HUES6 (cell line): ENCODE measurements around the gene INPP5J.

ENCODE experiments used
- H3K27ac ChIP-seq: 2 replicates; pipeline ENCODE4 v1.7.0; 2013; ENCODE audit warnings: low read depth, mild to moderate bottlenecking, low read length, inconsistent platforms
- H3K27me3 ChIP-seq: 2 replicates; pipeline ENCODE4 v1.6.1; 2013; ENCODE audit warnings: low read length; ENCODE audit not compliant: control insufficient read depth, insufficient read depth
- H3K36me3 ChIP-seq: 2 replicates; pipeline ENCODE4 v1.6.1; 2013; ENCODE audit warnings: low read length; ENCODE audit not compliant: control insufficient read depth, insufficient read depth
- H3K4me1 ChIP-seq: 2 replicates; pipeline ENCODE4 v1.6.1; 2013; ENCODE audit warnings: low read length; ENCODE audit not compliant: control insufficient read depth, insufficient read depth
- H3K4me3 ChIP-seq: 2 replicates; pipeline ENCODE4 v1.5.1; 2013; ENCODE audit warnings: low read depth, low read length
- H3K9ac ChIP-seq: one replicate; pipeline ENCODE4 v1.6.1; 2013; ENCODE audit warnings: mild to moderate bottlenecking, low read length
- H3K9me3 ChIP-seq: 2 replicates; pipeline ENCODE4 v1.6.1; 2013; ENCODE audit warnings: low read depth, low read length; ENCODE audit not compliant: control insufficient read depth, insufficient read depth

Gene INPP5J

GRCh38 chr22:31177420-31178162 is 54.8 kb downstream of the INPP5J start:
- H3K4me3 ChIP-seq: no peak overlapping the region
- H3K27ac ChIP-seq: no peak overlapping the region
- H3K9me3 ChIP-seq: peaks cover 3% of the 10 kb centered on the region; the same call in 1 of the 2 replicates
- H3K4me1 ChIP-seq: no peaks in the 10 kb centered on the region
- no peak overlapping the region for H3K9ac ChIP-seq
- peaks cover 9% of the 10 kb centered on the region; the same call in 1 of the 2 replicates for H3K36me3 ChIP-seq
- H3K27me3 ChIP-seq: no peaks in the 10 kb centered on the region

- no peak overlapping the region for H3K9ac ChIP-seq
- no peaks in the 10 kb centered on the region for H3K4me1 ChIP-seq
- no peak overlapping the region for H3K27ac ChIP-seq
- peaks cover 13% of the 10 kb centered on the region; the same call in 1 of the 2 replicates for H3K36me3 ChIP-seq
- no peaks in the 10 kb centered on the region for H3K27me3 ChIP-seq
- peaks cover 3% of the 10 kb centered on the region; the same call in 1 of the 2 replicates for H3K9me3 ChIP-seq
- no peak overlapping the region for H3K4me3 ChIP-seq
Observed at GRCh38 chr22:31178859-31179258, 56.1 kb downstream of the INPP5J start.

GRCh38 chr22:31179345-31179744 is 56.6 kb downstream of the INPP5J start:
- Histone ChIP-seq H3K27me3 (no peaks in the 10 kb centered on the region), H3K4me1 (no peaks in the 10 kb centered on the region), H3K36me3 (peaks cover 13% of the 10 kb centered on the region; the same call in 1 of the 2 replicates), H3K27ac (no peak overlapping the region), H3K9ac (no peak overlapping the region), H3K9me3 (peaks cover 3% of the 10 kb centered on the region; the same call in 1 of the 2 replicates), H3K4me3 (no peak overlapping the region)

GRCh38 chr22:31184015-31184414 is 61.2 kb downstream of the INPP5J start:
- no peaks in the 10 kb centered on the region for H3K4me1 ChIP-seq
- H3K4me3 ChIP-seq: no peak overlapping the region
- H3K27ac ChIP-seq: no peak overlapping the region
- no peak overlapping the region for H3K9ac ChIP-seq
- H3K36me3 ChIP-seq: peaks cover 30% of the 10 kb centered on the region
- peaks cover 8% of the 10 kb centered on the region for H3K9me3 ChIP-seq
- no peaks in the 10 kb centered on the region for H3K27me3 ChIP-seq
